Loucy (cell line): Measurements from ENCODE around the gene STOX2.

Experiments
- CTCF ChIP-seq: fragments of 200-600 bp; sonication (generic); conservative IDR thresholded peaks from 2 replicates; pipeline ENCODE4 v1.5.1; 2014; ENCODE audit warnings: mild to moderate bottlenecking, antibody characterized with exemption, low read length
- EZH2phosphoT487 ChIP-seq: fragments of 200-600 bp; IDR thresholded peaks from 2 replicates; pipeline ENCODE4 v1.6.1; 2018; ENCODE audit warnings: antibody characterized with exemption, mild to moderate bottlenecking, moderate library complexity, borderline replicate concordance

DNA sequence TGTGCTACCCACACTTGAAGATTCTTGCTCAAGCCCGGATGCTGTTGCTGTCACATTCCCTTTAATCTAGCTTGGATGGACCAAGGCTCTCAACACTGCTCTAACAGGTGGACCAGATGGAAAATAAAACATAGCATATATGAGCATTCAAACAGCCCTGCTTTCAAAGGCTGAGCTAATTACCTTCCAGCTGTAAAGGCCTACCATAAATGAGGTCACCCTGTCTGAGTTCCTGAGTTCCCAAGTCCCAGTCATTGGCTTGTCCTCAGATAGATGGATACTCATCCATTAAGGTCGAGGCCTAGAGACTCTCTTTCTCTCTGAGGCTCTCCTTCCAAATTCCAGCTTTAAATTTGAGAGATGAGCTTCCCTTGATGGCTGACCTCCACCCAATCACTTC lies 147.5 kb downstream of the STOX2 start:
- no peak for TF ChIP-seq CTCF
- TF ChIP-seq EZH2phosphoT487 = no peak
